Body of pancreas (tissue), 4 donors: ENCODE measurements around the gene CCDC73. TPM values are rescaled to one million over a fixed set of nuclear protein-coding genes. Genes with fewer than 3 reads are reported as not detected.
A peak's percentile ranks its signal among the peaks of the same experiment; 100 is the strongest.
"Not testable (repeated sequence)": the region's sequence is repeated elsewhere in the genome, so short reads cannot be mapped to it uniquely, and the experiment has no call there.

ENCODE experiments used
- ATAC-seq: fragments of 150-250 bp; one replicate; pipeline ENCODE4 v1.9.1; 2016
- DNase-seq, 4 donors: peaks; one replicate each; pipeline ENCODE4 v3.0.0-alpha.2; 2019
- H3K27ac ChIP-seq, 4 donors: fragments of 200-600 bp; sonication (generic); 1 replicate in 3 of 4; 2 replicates in 1 of 4; pipeline versions ENCODE4 v1.5.1 to v1.6.1; 2016 to 2019; ENCODE audit warnings: mild to moderate bottlenecking in 1 of 4, mixed read lengths in 1 of 4, moderate library complexity in 1 of 4
- H3K27me3 ChIP-seq, 2 donors: fragments of 200-600 bp; sonication (generic); one replicate each; pipeline ENCODE4 v1.6.0; 2016; ENCODE audit warnings: mild to moderate bottlenecking in 1 of 2
- H3K36me3 ChIP-seq, 2 donors: fragments of 200-600 bp; sonication (generic); replicated peaks in 1 of 2; 2 replicates each; pipeline ENCODE4 v1.5.1; 2016; ENCODE audit warnings: low read depth in 2 of 2; ENCODE audit not compliant: insufficient read depth in 1 of 2
- H3K4me1 ChIP-seq: fragments of 200-600 bp; sonication (generic); one replicate; pipeline ENCODE4 v1.6.0; 2016
- H3K4me3 ChIP-seq, 2 donors: fragments of 200-600 bp; sonication (generic); 1 replicate in 1 of 2; 2 replicates in 1 of 2; pipeline ENCODE4 v1.5.1; 2016 to 2019
- H3K9me3 ChIP-seq, 3 donors: fragments of 200-600 bp; sonication (generic); 1 replicate in 2 of 3; 2 replicates in 1 of 3; pipeline ENCODE4 v1.5.1; 2016
- POLR2A ChIP-seq, 3 donors: fragments of 450-650 bp; IDR thresholded peaks; one replicate each; pipeline ENCODE4 v1.6.1; 2016; ENCODE audit warnings: antibody characterized with exemption in 3 of 3, mild to moderate bottlenecking in 2 of 3
- WGBS, 2 donors: methylation state at CpG; one replicate each; pipeline ENCODE4 v1.1.5; 2017; 5-methylcytosine and 5-hydroxymethylcytosine counted together
- intact Hi-C: fragments of 100-400 bp; cut with DNase I; formaldehyde crosslinking; loops from one replicate; pipeline ENCODE4 v1.15.1; 2023
- total RNA-seq, 2 donors: library from RNA; depleted of rRNA; stranded (reverse); fragments of >200 nt; gene quantifications; one replicate each; pipeline ENCODE4 v1.1.0, GENCODE V29; 2016
- TF ChIP-seq, protein P1 (sequence below), 7 experiments: fragments of 450-650 bp in 4 of 7; fragments of 200-600 bp in 3 of 7; sonication (generic) in 3 of 7; IDR thresholded peaks; one replicate each; pipeline ENCODE4 v1.5.1; 2016 to 2019; ENCODE audit warnings: antibody characterized with exemption in 7 of 7

The CCDC73 gene
- total RNA-seq, 2 donors from 2014 or later = 0.26 TPM; not detected in 1

DNA sequence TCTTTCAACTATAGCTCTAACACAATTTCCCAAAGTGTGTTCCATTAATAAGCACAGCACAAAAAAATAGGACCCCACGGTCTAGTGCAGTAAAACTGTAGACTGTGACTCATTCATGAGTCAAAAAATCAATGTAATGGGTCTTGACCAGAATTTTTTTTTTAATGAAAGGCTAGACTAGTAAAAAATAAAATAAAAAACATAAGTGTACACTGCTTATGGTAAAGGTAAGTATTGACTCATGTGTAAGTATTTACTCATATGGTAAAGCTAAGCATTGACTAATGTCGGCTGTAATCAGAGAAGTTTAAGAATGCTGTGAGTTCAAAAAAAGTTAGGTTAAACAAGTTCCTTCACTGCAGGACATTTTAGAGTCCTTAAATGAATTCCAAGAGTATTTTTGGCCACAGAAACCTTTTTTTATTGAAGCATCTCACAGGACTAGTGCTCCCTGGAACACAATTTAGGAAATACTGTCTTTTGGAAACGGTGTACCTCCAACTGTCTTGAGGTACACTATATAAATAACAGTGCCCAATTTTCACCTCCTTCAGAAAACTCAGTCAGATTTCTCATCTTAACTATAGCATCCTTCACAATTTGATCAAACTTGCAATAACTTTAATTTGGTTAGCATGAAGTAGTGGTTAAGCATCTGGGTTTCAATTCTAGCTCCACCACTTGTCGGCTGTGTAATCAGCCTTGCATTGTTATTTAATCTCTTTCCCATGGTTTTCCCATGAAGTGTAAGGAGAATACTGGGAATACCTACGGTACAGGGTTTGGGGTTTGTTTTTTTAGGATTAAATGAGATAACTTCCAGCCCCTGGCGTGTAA is 2.1 kb downstream of the CCDC73 start:
- TF ChIP-seq, protein P1, sequence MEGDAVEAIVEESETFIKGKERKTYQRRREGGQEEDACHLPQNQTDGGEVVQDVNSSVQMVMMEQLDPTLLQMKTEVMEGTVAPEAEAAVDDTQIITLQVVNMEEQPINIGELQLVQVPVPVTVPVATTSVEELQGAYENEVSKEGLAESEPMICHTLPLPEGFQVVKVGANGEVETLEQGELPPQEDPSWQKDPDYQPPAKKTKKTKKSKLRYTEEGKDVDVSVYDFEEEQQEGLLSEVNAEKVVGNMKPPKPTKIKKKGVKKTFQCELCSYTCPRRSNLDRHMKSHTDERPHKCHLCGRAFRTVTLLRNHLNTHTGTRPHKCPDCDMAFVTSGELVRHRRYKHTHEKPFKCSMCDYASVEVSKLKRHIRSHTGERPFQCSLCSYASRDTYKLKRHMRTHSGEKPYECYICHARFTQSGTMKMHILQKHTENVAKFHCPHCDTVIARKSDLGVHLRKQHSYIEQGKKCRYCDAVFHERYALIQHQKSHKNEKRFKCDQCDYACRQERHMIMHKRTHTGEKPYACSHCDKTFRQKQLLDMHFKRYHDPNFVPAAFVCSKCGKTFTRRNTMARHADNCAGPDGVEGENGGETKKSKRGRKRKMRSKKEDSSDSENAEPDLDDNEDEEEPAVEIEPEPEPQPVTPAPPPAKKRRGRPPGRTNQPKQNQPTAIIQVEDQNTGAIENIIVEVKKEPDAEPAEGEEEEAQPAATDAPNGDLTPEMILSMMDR (IDR thresholded peaks at IDR 0.05) = no peak
- TF ChIP-seq POLR2A (IDR thresholded peaks at IDR 0.05) = no peak
- Histone ChIP-seq H3K27me3 (peaks cover 0 to 4% of the 10 kb centered on the region in 2 donors), H3K4me1 (peaks cover 7% of the 10 kb centered on the region), H3K9me3 (no peaks in the 10 kb centered on the region), H3K27ac (no peak overlapping the region), H3K4me3 (no peak overlapping the region), H3K36me3 (no peaks in the 10 kb centered on the region)
- DNase-seq = no peak
- ATAC-seq = peak; percentile 35
- intact Hi-C loops = loop anchor here (10.0 kb wide), 1 partner anchor 468 kb away; no protein-coding TSS in a partner anchor
- WGBS, 2 donors = 23 to 24% methylated on average over 6 of the region's 6 CpGs

DNA sequence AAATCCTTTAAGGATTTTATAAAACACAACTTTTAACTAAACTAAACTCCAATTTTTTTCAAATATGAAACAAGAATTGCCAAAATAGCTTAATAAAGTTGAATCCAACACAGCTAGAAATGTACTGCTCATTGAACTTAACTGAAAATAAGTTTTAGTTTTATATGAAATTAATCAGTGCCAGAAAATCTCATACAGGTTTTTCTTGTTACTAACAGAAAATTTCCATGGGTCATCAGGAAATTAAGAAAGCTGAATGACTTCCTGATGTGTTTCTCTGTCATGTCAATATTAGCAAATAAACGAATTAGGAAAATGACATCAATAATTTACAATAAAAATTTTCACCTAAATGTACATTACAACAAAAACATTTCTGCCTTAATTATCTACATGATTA is 3.5 kb downstream of the CCDC73 start:
- no peak for TF ChIP-seq POLR2A (IDR thresholded peaks at IDR 0.05)
- TF ChIP-seq, protein P1 (IDR thresholded peaks at IDR 0.05) = no peak
- Histone ChIP-seq H3K27me3 (peaks cover 0 to 4% of the 10 kb centered on the region in 2 donors), H3K27ac (no peak overlapping the region), H3K9me3 (no peaks in the 10 kb centered on the region), H3K4me3 (no peak overlapping the region), H3K36me3 (no peaks in the 10 kb centered on the region), H3K4me1 (peaks cover 7% of the 10 kb centered on the region)
- WGBS, 2 donors = 24 to 43% methylated on average over 1 of the region's 1 CpG
- no peak for DNase-seq
- intact Hi-C loops = loop anchor here (10.0 kb wide), 1 partner anchor 466 kb away; no protein-coding TSS in a partner anchor
- no peak for ATAC-seq

DNA sequence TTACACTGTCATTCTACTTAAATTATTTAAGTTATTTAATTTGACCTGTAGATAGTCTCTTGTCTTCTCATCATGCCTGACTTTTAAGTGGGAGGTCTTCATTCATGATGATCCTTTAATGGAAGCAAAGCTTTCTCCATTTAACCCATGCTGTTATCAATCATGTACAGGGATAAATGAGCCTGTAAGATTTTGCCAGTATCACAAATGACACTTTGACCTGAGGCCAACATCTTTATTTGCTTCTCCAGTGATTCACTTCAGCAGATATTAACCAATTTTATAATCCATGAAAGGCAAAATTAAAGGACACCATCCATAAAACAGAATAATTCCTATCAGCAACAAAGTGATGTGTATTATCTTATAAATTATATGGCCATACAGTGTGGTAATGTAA is 7.7 kb downstream of the CCDC73 start:
- H3K27ac ChIP-seq = no peak overlapping the region
- H3K27me3 ChIP-seq = peaks cover 0 to 4% of the 10 kb centered on the region in 2 donors
- H3K9me3 ChIP-seq = no peaks in the 10 kb centered on the region
- DNase-seq (no peak), ATAC-seq (no peak)
- TF ChIP-seq POLR2A (IDR thresholded peaks at IDR 0.05) = no peak
- TF ChIP-seq, protein P1 (IDR thresholded peaks at IDR 0.05) = no peak
- intact Hi-C loops = no loop called here
- no peaks in the 10 kb centered on the region for H3K4me1 ChIP-seq
- no peaks in the 10 kb centered on the region for H3K36me3 ChIP-seq
- H3K4me3 ChIP-seq = no peak overlapping the region

DNA sequence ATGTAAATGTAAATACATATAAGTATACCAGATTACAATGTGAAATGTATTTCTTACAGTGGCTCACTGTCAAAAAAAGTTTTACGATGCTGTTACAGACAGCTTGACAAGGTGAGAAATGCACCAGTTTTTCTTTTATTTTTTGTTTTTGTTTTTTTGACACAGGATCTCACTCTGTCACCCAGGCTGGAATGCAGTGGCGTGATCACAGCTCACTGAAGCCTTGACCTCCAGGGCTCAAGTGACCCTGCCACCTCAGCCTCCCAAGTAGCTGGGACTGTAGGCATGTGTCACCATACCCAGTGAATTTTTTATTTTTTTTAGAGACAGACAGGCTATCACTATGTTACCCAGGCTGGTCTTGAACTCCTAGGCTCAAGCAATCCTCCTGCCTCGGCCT is 9.2 kb downstream of the CCDC73 start:
- ATAC-seq = no peak
- peaks cover 0 to 4% of the 10 kb centered on the region in 2 donors for H3K27me3 ChIP-seq
- TF ChIP-seq, protein P1 (IDR thresholded peaks at IDR 0.05) = no peak
- no peak for TF ChIP-seq POLR2A (IDR thresholded peaks at IDR 0.05)
- H3K4me3 ChIP-seq = no peak overlapping the region
- H3K4me1 ChIP-seq = no peaks in the 10 kb centered on the region
- no peak for DNase-seq
- H3K27ac ChIP-seq = no peak overlapping the region
- no peaks in the 10 kb centered on the region for H3K36me3 ChIP-seq
- intact Hi-C loops = no loop called here
- no peaks in the 10 kb centered on the region for H3K9me3 ChIP-seq
- WGBS, 2 donors = 87 to 89% methylated on average over 3 of the region's 3 CpGs

DNA sequence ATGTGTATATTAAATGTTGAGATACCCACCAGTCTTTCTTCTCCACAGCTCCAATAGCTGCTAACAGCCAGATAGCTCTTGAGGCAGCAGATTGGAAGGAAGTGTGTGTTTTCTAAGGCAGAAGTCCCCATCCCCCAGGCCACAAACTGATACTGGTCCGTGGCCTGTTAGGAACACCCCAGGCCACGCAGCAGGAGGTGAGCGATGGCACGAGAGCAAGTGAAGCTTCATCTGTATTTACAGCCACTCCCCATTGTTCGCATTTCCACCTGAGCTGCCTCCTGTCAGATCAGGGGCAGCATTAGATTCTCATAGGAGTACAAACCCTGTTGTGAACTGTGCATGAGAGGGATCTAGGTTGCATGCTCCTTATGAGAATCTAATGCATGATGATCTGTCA is 12.7 kb downstream of the CCDC73 start:
- H3K36me3 ChIP-seq = no peaks in the 10 kb centered on the region
- no peak overlapping the region for H3K27ac ChIP-seq
- no peaks in the 10 kb centered on the region for H3K4me1 ChIP-seq
- DNase-seq = no peak
- no peak for TF ChIP-seq POLR2A (IDR thresholded peaks at IDR 0.05)
- TF ChIP-seq, protein P1 (IDR thresholded peaks at IDR 0.05) = no peak
- ATAC-seq = no peak
- H3K27me3 ChIP-seq = no peaks in the 10 kb centered on the region
- intact Hi-C loops = no loop called here
- WGBS, 2 donors = 66 to 81% methylated on average over 4 to 5 of the region's 5 CpGs
- no peak overlapping the region for H3K4me3 ChIP-seq
- no peaks in the 10 kb centered on the region for H3K9me3 ChIP-seq

DNA sequence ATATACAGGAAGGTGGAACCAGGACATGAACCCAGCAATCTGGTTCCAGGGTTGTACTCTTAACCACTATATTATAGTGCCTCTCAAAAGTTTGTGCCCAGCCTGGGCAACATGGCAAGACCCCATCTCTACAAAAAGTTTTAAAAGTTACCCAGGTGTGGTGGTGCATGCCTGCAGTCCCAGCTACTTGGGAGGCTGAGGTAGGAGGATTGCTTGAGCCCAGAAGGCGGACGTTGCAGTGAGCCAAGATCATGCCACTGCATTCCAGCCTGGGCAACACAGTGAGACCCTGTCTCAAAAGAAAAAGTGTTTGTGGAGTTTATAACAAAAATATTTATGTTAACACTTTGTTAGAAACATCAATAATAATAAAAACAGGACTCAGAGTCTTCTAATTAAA is 13.6 kb downstream of the CCDC73 start:
- H3K4me3 ChIP-seq, ATAC-seq, H3K27ac ChIP-seq, H3K9me3 ChIP-seq, H3K36me3 ChIP-seq, DNase-seq, intact Hi-C loops, H3K4me1 ChIP-seq, H3K27me3 ChIP-seq: not testable (repeated sequence)
- 80 to 88% methylated on average over 2 of the region's 2 CpGs for WGBS, 2 donors
